Activated CD4-positive, alpha-beta T cell treated with anti-CD3 and anti-CD28 coated beads, Interleukin-2, amount 10 ng/mL, durations not matched to agents 7 days and 5 days (primary cell): ENCODE measurements around the gene PSORS1C1. TPM values are rescaled to one million over a fixed set of nuclear protein-coding genes. Genes with fewer than 3 reads are reported as not detected.

ENCODE experiments used
- CTCF ChIA-PET: fragments of 350-600 bp; sonication (Branson Sonifier 250); formaldehyde crosslinking; loops from one replicate; lab custom pipeline; 2021; ENCODE audit warnings: antibody characterized with exemption; lab: Charles Lee
- POLR2A ChIA-PET: fragments of 350-600 bp; sonication (Branson Sonifier 250); formaldehyde crosslinking; loops from one replicate; lab custom pipeline; 2021; ENCODE audit warnings: antibody characterized with exemption; lab: Charles Lee
- DNase-seq: peaks from one replicate; pipeline ENCODE4 v3.0.0-alpha.2; 2020
- H3K27ac Mint-ChIP-seq: one replicate; pipeline ENCODE4 v1.8.0; 2021; ENCODE audit warnings: mild to moderate bottlenecking, moderate library complexity, mixed read lengths
- H3K27me3 Mint-ChIP-seq: one replicate; pipeline ENCODE4 v1.8.0; 2021; ENCODE audit warnings: mixed read lengths
- H3K36me3 Mint-ChIP-seq: one replicate; pipeline ENCODE4 v1.8.0; 2021; ENCODE audit warnings: low read depth, mixed read lengths
- H3K4me1 Mint-ChIP-seq: one replicate; pipeline ENCODE4 v1.8.0; 2021; ENCODE audit warnings: mixed read lengths
- H3K4me3 Mint-ChIP-seq: one replicate; pipeline ENCODE4 v1.8.0; 2021; ENCODE audit warnings: mild to moderate bottlenecking, moderate library complexity, mixed read lengths
- H3K9me3 Mint-ChIP-seq: one replicate; pipeline ENCODE4 v1.8.0; 2021; ENCODE audit warnings: mixed read lengths
- total RNA-seq, 2 experiments: library from RNA; stranded (reverse); gene quantifications; one replicate each; pipeline ENCODE4 v1.2.3, GENCODE V29; 2021

PSORS1C1 gene
- total RNA-seq, 2 experiments from 2014 or later, result 0.57 TPM; not detected in 1

DNA sequence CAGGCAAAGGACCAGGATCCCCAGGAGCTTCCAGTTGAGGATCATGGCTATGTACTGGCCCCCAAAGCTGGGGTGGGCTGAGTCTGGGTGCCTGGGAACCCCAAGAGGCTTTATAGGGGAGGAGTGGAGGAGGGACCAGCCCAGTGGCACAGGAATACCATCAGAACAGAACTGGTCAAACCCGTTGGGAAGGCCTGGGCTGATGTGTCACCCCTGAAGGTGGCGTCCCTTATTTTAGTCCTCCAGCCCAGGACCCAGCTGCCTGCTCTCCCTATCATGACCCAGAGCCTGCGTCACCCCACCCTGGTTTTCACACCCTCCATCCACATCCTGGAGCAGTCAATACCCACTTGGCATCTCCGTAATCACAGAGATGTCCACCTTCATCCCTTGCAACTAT lies 24.4 kb downstream of the PSORS1C1 start, which contains the start of gene PSORS1C2:
Gene PSORS1C2 (minus strand): TSS at position 85 of the 400 bp plus-strand sequence. CDS start 40 bp downstream, at position 45.
- peaks cover 6% of the 10 kb centered on the region for H3K4me1 Mint-ChIP-seq
- ChIA-PET CTCF (interaction anchor here (0.8 to 1.9 kb wide), 7 partner anchors 14 to 228 kb away, joined by 3 to 7 read pairs (median 3); no protein-coding TSS in a partner anchor), POLR2A (no interaction called here)
- DNase-seq, result no peak
- H3K27me3 Mint-ChIP-seq, result no peaks in the 10 kb centered on the region
- no peaks in the 10 kb centered on the region for H3K36me3 Mint-ChIP-seq
- no peak within 1 kb of the TSS for H3K4me3 Mint-ChIP-seq
- no peak within 1 kb of the TSS for H3K27ac Mint-ChIP-seq
- H3K9me3 Mint-ChIP-seq, result no peaks in the 10 kb centered on the region

DNA sequence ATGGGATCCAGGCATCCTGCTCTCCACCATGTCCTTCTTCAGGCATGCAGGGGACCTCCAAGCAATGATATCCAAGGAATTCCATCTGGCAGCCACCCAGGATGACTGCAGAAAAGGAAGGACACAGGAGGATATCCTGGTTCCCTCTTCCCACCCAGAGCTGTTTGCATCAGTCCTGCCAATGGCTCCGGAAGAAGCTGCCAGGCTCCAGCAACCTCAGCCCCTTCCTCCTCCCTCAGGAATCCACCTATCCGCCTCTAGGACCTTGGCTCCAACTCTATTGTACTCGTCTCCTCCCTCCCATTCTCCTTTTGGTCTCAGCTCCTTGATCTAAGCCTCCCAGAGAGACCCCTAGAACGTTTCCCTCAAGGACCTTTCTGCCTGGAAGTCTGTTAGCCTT lies 25.0 kb downstream of the PSORS1C1 start:
- no peaks in the 10 kb centered on the region for H3K27me3 Mint-ChIP-seq
- H3K4me3 Mint-ChIP-seq, result no peak overlapping the region
- no peaks in the 10 kb centered on the region for H3K36me3 Mint-ChIP-seq
- peaks cover 6% of the 10 kb centered on the region for H3K4me1 Mint-ChIP-seq
- no peaks in the 10 kb centered on the region for H3K9me3 Mint-ChIP-seq
- no peak for DNase-seq
- CTCF ChIA-PET, result interaction anchor here (0.7 to 1.9 kb wide), 5 partner anchors 13 to 227 kb away, joined by 3 to 7 read pairs (median 4); no protein-coding TSS in a partner anchor
- H3K27ac Mint-ChIP-seq, result no peak overlapping the region
- POLR2A ChIA-PET, result no interaction called here

DNA sequence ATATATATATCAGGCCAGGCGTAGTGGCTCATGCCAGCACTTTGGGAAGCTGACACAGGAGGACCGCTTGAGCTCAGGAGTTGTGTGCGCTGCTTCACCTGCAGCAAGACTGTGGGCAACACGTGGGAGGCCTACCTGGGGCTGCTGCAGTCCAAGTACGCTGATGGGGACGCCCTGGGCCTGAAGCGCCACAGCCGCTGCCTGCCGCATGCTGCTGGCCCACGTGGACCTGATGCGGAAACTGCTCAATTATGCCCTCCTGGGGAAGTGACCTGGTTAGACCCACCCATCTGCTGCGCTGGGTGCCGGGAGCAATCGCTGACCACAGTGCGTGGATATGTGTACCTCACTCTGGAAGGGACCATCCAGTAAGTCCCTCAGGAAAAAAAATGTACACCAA lies 26.0 kb downstream of the PSORS1C1 start:
- Mint-ChIP-seq H3K27ac (no peak overlapping the region), H3K27me3 (no peaks in the 10 kb centered on the region), H3K4me1 (peaks cover 6% of the 10 kb centered on the region), H3K9me3 (no peaks in the 10 kb centered on the region), H3K4me3 (no peak overlapping the region), H3K36me3 (no peaks in the 10 kb centered on the region)
- DNase-seq, result no peak
- CTCF ChIA-PET, result interaction anchor here (1.1 to 1.4 kb wide), 3 partner anchors 26 to 226 kb away, joined by 4 to 5 read pairs (median 4); partner anchors contain the start of gene PSORS1C1
- POLR2A ChIA-PET, result interaction anchor here (0.6 kb wide), 1 partner anchor 378 kb away, joined by 3 read pairs; no protein-coding TSS in a partner anchor

DNA sequence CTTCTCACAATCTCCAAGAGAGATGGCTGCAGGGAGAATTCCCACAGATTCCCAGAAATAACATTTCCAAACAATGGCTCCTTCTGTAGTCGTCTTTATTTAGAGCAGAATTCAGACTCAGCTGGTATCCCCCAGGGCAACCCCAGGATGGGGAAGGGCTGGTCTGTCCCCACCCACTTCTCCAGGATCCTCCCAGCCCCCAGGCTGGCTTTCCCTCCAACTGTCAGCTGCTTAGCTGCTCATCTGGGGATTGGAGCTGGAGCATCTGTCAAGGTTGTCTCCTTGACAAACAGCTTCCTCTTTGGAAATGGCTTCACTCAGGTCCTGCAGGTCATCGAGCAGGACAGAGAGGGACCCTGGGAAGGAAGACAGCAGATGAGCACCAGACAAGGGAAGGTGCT lies 27.8 kb downstream of the PSORS1C1 start:
- ChIA-PET POLR2A (no interaction called here), CTCF (interaction anchor here (0.6 to 1.5 kb wide), 5 partner anchors 14 to 257 kb away, joined by 3 to 4 read pairs (median 3); no protein-coding TSS in a partner anchor)
- Mint-ChIP-seq H3K27ac (no peak overlapping the region), H3K4me3 (no peak overlapping the region), H3K4me1 (peaks cover 5% of the 10 kb centered on the region), H3K27me3 (no peaks in the 10 kb centered on the region), H3K36me3 (no peaks in the 10 kb centered on the region), H3K9me3 (no peaks in the 10 kb centered on the region)
- DNase-seq, result no peak

DNA sequence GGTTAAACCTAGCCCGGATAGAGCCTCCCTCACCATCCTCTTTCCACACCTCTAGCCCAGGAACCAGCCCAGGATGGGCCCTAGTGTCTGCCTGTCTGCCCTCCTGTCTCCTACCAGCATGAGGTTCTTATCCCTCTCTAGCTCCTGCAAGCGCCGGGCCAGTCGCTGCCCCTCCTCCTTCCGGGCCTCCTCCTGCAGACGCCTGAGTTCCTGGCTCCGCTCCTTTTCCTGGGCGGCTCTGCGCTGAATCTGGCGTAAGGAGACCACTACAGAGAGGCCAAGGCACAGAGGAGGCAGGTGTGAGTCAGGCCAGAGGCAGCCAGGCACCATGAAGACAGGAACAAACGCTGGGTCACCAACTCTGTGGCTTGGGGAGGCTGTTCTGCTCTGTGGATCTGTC lies 28.5 kb downstream of the PSORS1C1 start:
- no peaks in the 10 kb centered on the region for H3K36me3 Mint-ChIP-seq
- H3K4me1 Mint-ChIP-seq, result no peaks in the 10 kb centered on the region
- ChIA-PET CTCF (interaction anchor here (0.6 to 2.8 kb wide), 3 partner anchors 14 to 257 kb away, joined by 4 to 6 read pairs (median 4); no protein-coding TSS in a partner anchor), POLR2A (no interaction called here)
- DNase-seq, result no peak
- H3K27me3 Mint-ChIP-seq, result no peaks in the 10 kb centered on the region
- no peak overlapping the region for H3K27ac Mint-ChIP-seq
- H3K4me3 Mint-ChIP-seq, result no peak overlapping the region
- no peaks in the 10 kb centered on the region for H3K9me3 Mint-ChIP-seq

DNA sequence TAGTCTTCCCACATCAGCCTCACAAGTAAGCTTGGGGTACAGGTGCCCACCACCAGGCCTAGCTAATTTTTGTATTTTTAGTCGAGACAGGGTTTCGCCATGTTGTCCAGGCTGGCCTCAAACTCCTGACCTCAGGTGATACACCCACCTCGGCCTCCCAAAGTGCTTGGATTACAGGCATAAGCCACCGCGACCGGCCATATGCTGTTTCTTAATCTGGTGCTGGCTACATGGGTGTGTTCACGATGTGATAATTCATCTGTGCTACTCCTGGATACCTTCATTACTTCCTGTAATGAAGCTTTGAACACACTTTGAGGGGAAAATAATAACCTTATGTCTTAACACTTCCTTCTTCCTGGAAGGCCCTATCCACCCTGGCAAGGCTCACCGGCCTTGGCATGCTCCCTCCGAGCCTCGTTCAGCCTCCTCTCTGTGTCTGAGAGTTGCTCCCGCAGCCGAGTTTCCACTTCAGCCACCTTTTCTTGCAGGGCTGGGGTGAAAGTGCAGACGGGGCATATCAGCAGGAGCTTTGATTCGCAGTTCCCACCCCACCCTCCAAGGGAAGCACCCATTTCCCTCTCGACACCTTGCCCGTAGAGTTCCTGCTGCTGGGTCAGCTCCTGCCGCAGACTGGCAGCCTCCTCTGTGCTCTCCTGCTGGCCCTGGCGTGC lies 29.8 kb downstream of the PSORS1C1 start:
- CTCF ChIA-PET, result interaction anchor here (1.8 to 2.8 kb wide), 2 partner anchors 21 to 48 kb away, joined by 5 to 6 read pairs; no protein-coding TSS in a partner anchor
- Mint-ChIP-seq H3K36me3 (no peaks in the 10 kb centered on the region), H3K27me3 (no peaks in the 10 kb centered on the region), H3K9me3 (no peaks in the 10 kb centered on the region), H3K27ac (no peak overlapping the region), H3K4me3 (no peak overlapping the region), H3K4me1 (no peaks in the 10 kb centered on the region)
- DNase-seq, result no peak
- POLR2A ChIA-PET, result no interaction called here

DNA sequence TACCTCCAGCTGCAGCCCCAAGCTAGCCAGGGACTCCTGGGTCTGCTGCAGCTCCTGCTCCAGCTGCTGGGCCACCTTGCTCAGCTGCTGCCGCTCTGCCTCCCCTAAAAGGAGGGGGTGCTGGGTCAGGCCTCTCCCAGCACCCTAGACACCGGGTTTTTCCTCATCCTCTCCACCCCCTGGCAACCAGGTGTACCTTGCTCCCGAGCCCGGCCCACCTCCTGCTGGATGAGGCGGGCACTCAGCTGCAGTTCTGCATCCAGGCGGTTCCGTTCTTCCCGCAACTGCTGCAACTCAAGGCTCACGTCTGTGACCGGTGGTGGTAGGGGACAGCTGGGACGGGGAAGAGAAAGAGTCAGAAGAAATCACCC lies 30.4 kb downstream of the PSORS1C1 start:
- POLR2A ChIA-PET, result no interaction called here

DNA sequence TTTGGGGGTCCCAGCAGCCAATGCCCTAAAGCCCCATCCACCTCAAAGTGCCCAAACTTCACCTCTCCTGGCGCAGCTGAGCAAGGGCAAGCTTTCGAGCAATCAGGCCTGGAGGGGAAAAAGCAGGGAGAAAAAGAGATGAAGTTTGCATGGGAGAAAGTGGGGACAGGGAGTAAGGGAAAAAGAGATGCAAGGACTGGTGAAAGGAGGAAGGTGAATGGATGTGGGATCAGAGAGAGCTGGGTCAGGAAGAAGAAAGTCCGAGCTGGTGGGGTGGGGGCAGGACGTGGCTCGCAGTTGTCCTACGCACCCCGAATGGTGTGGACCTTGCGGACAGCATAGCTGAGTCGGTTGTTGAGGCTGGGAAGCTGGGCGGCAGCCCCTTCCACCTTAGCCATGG lies 30.8 kb downstream of the PSORS1C1 start:
- Mint-ChIP-seq H3K4me3 (no peak overlapping the region), H3K27ac (no peak overlapping the region), H3K36me3 (no peaks in the 10 kb centered on the region), H3K9me3 (no peaks in the 10 kb centered on the region), H3K4me1 (no peaks in the 10 kb centered on the region), H3K27me3 (no peaks in the 10 kb centered on the region)
- ChIA-PET POLR2A (no interaction called here), CTCF (interaction anchor here (1.0 to 3.5 kb wide), 5 partner anchors 14 to 47 kb away, joined by 3 to 16 read pairs (median 5); partner anchors contain the start of gene TCF19)
- no peak for DNase-seq

More for the DNA sequence above, 30.4 kb downstream of the PSORS1C1 start:
- no peaks in the 10 kb centered on the region for H3K4me1 Mint-ChIP-seq
- CTCF ChIA-PET, result interaction anchor here (1.1 to 2.8 kb wide), 3 partner anchors 21 to 47 kb away, joined by 3 to 6 read pairs (median 5); no protein-coding TSS in a partner anchor
- no peak for DNase-seq
- no peak overlapping the region for H3K27ac Mint-ChIP-seq
- no peaks in the 10 kb centered on the region for H3K36me3 Mint-ChIP-seq
- H3K4me3 Mint-ChIP-seq, result no peak overlapping the region
- H3K27me3 Mint-ChIP-seq, result no peaks in the 10 kb centered on the region
- no peaks in the 10 kb centered on the region for H3K9me3 Mint-ChIP-seq

DNA sequence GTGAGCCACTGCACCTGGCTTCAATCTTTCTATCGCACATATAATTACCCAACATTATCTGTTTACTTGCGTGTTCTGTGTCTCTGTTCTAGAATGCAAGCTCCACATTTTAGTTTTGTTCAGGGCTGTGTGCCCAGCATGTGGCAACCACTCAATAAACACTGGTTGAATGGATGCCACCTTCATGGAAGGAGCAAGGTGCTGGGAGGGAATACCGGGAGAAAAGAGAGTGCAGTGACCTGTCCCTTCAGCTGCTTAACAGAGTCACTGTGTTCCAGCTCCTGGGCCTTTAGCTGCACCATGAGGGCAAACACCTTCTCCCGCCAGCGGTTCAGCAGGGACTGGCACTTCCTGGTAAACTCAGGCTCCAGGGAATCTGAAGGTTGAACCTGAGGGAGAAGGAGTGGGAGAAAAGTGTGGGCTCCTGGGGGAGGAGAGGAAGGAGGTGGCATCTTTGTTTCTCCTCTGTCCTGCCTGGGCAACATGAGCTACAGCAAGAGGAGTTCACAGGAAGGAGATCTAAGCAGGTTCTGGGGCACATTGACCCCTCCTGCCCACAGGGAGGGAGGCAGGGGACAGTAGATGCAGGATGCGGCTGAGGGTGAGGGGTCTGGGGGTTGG lies 35.3 kb downstream of the PSORS1C1 start:
- no peak for DNase-seq
- no peaks in the 10 kb centered on the region for H3K4me1 Mint-ChIP-seq
- no peak overlapping the region for H3K4me3 Mint-ChIP-seq
- ChIA-PET POLR2A (no interaction called here), CTCF (interaction anchor here (0.6 to 0.8 kb wide), 2 partner anchors 13 to 20 kb away, joined by 3 read pairs; no protein-coding TSS in a partner anchor)
- H3K9me3 Mint-ChIP-seq, result no peaks in the 10 kb centered on the region
- H3K27ac Mint-ChIP-seq, result no peak overlapping the region
- no peaks in the 10 kb centered on the region for H3K27me3 Mint-ChIP-seq
- H3K36me3 Mint-ChIP-seq, result peaks cover 11% of the 10 kb centered on the region

DNA sequence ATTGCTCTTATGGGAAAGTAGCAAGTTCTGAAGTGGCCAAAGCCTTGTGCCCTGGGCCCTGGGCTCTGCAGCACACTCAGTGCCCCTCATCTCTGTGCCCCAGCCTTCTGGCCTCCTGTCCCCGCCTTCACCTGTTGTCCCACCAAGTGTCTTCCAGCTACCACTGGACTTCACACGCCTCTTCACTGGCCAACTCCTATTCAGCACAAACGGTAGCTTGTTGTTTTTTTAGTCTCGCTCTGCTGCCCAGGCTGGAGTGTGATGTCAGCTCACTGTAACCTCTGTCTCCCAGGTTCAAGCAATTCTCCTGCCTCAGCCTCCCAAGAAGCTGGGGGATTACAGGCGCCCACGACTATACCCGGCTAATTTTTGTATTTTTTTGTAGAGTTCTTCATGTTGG lies 38.2 kb downstream of the PSORS1C1 start:
- Mint-ChIP-seq H3K9me3 (no peaks in the 10 kb centered on the region), H3K4me1 (peaks cover 15% of the 10 kb centered on the region), H3K36me3 (peaks cover 13% of the 10 kb centered on the region), H3K27ac (no peak overlapping the region), H3K4me3 (no peak overlapping the region), H3K27me3 (no peaks in the 10 kb centered on the region)
- ChIA-PET POLR2A (interaction anchor here (0.6 kb wide), 1 partner anchor 14 kb away, joined by 8 read pairs; no protein-coding TSS in a partner anchor), CTCF (interaction anchor here (1.5 kb wide), 1 partner anchor 14 kb away, joined by 4 read pairs; the partner anchor contains the start of gene PSORS1C2)
- no peak for DNase-seq

DNA sequence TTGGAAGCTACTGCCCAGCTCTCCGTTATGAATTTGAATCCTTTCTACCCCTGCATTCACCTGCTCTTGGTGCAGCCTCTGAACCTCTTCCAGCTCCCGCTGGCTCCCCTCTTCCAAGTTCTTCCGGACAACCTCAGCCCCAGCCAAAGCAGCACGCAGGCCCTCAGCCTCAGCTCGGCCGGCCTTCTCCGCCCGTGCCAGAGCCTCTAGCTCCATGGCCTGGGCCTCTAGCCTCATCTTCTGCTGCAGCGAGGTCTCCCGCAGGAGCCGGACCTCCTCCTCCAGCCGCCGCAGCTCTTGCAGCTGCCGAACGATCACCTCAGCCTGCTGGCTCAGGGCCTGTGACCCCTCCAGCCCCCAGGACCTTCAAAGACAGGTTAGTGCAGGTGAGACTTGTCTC lies 39.8 kb downstream of the PSORS1C1 start:
- no peak for DNase-seq
- ChIA-PET CTCF (interaction anchor here (1.4 kb wide), 1 partner anchor 9 kb away, joined by 3 read pairs; no protein-coding TSS in a partner anchor), POLR2A (no interaction called here)
- Mint-ChIP-seq H3K27ac (no peak overlapping the region), H3K9me3 (no peaks in the 10 kb centered on the region), H3K4me3 (no peak overlapping the region), H3K27me3 (no peaks in the 10 kb centered on the region), H3K4me1 (peaks cover 21% of the 10 kb centered on the region), H3K36me3 (peaks cover 20% of the 10 kb centered on the region)

DNA sequence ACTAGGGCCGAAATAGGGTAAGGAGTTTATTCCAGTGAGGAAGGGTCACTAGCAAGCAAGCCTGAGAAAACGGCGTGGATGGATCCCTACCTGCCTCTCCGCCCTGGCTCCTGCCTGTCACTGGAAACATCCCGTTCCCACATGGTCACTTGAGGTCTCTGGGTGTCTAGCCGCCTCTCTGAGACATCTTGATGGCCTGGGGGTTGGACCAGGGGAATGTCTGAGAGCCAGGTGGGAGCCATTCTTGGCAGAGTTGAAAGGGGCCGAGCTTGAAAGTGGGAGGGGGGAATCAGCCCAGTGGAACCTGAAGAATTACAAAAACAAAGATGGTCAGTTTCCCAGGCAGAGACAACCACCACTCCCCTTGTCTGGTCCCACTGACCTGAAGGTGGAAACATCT lies 42.0 kb downstream of the PSORS1C1 start:
- Mint-ChIP-seq H3K27me3 (no peaks in the 10 kb centered on the region), H3K36me3 (peaks cover 31% of the 10 kb centered on the region), H3K27ac (no peak overlapping the region), H3K9me3 (no peaks in the 10 kb centered on the region), H3K4me1 (peaks cover 36% of the 10 kb centered on the region), H3K4me3 (peak overlapping the region; percentile 87)
- no peak for DNase-seq
- CTCF ChIA-PET, result interaction anchor here (1.1 to 3.3 kb wide), 5 partner anchors 9 to 210 kb away, joined by 3 to 20 read pairs (median 4); no protein-coding TSS in a partner anchor
- POLR2A ChIA-PET, result no interaction called here
